ENCODE results near the gene NUDT13.

The NUDT13 gene

DNA sequence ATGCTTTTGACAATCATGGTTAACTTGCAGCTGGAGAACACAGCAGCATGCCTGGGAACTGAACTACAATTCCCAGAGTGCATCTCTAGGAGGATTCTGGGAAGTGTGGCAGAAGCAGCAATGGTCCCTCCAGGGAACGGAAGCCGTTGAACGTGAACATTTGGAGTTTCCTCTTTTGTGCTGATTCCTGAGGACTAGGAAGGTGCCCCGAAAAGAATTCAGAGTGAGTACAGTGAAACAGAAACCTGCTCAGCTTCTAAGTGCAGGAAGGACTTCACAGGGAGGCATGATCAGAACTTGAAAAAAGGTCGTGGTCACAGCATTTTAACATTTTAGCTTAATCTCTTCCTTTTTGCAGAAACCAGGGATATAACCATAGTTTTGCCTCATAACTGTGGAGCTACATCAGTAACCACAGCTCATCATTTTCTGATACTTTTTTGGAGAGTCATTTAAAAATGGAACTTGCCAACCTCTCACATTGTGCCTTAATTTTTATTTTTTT, at the start of gene NUDT13:
TSS of gene NUDT13 (plus strand) at position 111 of the 505 bp plus-strand sequence. CDS start 3,911 bp downstream, outside the sequence.
- peak; percentile 56 for DNase-seq

DNA sequence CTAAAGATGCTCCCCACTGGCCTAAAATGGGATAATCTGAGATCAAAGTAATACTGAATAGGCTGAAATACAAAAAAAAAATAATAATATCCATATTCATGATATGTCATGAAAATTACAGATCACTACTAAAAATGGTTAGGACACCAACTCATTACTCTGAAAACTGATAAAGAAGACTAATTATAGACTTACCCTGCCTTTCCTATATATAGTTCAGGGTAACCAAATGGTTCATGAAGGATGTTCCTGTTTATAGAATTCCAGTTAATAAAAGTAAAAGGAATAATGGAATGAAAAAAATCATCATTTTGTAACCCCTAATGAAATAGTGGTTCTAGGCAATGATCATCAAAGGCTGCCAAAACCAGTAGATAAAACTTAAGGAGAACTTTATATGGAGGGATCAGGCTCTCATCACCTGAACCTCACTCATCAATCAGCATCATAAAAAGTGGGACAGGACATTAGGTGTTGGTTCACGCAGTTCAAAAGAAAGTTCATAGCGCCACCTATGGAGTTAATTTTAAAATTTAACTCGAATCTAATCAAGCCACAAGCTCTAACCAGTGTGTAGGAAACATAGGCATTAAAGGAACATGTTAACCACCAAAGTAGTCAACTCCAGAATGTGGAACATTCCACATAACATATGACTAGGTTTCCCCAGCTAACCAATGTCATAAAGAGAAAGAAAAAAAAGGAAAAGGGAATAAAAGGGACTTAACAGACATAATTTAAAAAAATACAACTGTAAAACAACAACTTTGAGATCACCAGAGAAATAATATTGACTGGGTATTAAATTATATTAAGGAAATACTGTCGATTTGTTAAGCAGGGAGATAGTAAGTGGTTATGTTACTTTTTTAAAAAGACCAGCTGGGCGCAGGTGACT, 49.3 kb upstream of the NUDT13 start:
- DNase-seq, result peak; percentile 79

DNA sequence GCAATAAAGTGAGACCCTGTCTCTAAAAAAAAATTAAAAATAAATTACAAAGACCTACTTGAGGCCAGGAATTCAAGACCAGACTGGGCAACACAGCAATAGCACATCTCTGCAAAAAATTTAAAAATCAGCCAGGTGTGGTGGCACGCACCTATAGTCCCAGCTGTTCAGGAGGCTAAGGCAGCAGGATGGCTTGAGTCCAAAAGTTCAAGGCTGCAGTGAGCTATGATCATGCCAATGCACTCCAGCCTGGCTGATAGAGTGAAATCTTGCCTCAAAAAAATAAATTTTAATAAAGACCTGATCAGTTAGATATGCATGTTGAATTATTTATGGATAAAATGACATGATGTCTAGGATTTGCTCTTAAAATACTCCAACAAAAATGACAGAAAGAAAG, 48.5 kb upstream of the NUDT13 start:
- DNase-seq, result no peak

DNA sequence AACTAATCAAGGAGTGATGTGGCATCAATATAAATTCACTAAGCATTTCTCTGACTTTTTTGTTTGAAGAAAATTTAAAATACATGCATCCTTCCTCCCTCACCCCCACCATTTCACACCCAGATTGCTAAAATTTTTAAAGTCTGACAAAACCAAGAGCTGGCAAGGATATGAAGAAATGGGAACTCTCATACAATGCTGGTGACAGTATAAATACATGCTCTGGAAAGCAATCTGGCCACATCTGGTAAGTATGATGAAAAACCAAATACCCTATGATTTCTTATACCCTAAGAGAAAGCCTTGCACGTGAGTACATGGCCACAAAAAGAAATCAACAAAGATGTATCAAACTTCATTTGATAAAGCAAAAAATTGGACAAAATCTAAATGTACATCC, 44.8 kb upstream of the NUDT13 start:
- DNase-seq, result no peak

- DNase-seq, result no peak
Observed at GRCh38 chr10:73073627-73074026, 36.6 kb upstream of the NUDT13 start.

DNA sequence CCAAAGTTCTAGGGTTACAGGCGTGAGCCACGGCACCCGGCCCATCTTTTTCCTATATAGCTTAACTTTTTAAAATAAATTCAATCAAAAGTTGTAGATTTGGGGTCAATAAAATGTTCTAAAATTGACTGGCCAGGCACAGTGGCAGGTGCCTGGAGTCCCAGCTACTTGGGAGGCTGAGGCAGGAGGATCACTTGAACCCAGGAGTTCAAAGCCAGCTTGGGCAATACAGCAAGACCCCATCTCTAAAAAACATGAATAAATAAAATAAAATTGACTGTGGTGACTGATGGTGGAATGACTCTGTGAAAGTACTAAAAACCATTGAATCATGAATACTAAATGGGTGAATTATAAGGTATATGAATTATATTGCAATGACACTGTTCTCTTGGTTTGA, 34.4 kb upstream of the NUDT13 start:
- DNase-seq, result no peak

DNA sequence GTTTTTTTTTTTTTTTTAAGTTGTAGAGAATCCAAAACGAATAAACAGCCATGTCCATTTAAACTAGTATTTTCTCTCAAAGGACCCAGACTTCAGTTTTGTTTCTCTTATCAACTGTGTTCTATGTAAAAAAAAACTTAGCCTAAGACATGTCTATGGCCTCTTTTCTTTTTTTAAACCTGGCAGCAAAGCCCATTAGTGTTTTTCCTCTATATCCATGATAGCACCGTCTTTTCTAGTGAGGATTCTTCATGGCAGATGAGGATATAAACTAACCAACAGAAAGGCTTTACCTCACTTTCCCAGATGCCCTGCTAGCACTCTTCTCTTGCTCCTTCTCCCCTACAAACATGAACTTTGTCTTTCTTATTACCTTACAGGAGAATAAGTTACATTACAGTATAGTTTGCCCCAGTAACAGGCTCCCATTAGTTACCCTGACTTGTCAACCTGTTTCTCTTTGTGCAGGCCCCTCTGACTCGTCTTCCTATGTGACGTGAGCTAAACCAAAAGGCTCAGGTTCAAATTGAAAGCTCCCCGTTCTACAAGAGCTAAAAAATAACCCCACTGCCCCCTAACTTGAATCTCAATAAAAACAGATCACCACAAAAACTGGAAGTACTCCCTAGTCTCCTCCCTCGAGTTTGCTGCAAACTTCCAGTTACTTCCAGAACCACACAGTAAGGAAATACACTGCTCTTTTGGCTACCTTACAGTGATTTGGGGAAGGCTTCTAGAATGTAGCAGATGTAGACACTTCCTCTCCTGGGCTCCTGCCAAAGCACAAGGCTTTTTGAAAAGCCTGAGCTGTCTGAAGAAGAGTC, 33.7 kb upstream of the NUDT13 start:
- DNase-seq, result no peak

- DNase-seq, result no peak
Observed at GRCh38 chr10:73079779-73080541, 30.3 kb upstream of the NUDT13 start.

- no peak for DNase-seq
Observed at GRCh38 chr10:73083221-73083620, 27.0 kb upstream of the NUDT13 start.

DNA sequence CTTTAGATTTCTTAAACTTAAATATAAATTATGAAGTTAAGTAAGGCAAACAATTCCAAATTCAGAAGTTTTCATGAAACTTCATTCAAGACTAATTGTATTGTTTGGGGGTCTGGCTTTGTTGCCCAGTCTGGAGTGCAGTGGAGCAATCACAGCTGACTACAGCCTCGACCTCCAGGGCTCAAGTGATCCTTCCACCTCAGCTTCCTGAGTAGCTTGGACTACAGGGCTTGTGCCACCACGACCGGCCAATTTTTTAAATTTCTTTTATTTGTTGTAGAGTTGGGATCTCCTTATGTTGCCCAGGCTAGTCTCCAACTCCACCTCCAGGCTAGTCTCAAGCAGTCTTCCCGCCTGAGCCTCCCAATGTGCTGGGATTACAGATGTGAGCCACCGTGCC, 26.0 kb upstream of the NUDT13 start:
- DNase-seq, result no peak

GRCh38 chr10:73086816-73087215, 23.4 kb upstream of the NUDT13 start:
- DNase-seq, result no peak

- no peak for DNase-seq
Observed at GRCh38 chr10:73088304-73088703, 22.0 kb upstream of the NUDT13 start.

DNA sequence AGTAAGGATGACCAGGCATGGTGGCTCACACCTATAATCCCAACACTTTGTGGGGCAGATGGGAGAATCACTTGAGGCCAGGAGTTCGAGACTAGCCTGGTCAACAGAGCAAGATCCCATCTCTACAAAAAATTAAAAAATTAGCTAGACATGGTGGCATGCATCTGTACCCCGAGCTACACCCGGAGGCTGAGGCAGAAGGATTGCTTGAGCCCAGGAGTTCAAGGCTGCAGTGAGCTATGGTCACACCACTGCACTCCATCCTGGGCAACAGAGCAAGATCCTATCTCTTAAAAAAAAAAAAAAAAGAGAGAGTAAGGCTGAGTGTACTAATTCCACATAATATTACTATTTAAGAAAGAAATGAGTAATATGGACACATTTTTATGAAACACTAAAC, 17.4 kb upstream of the NUDT13 start:
- no peak for DNase-seq

DNA sequence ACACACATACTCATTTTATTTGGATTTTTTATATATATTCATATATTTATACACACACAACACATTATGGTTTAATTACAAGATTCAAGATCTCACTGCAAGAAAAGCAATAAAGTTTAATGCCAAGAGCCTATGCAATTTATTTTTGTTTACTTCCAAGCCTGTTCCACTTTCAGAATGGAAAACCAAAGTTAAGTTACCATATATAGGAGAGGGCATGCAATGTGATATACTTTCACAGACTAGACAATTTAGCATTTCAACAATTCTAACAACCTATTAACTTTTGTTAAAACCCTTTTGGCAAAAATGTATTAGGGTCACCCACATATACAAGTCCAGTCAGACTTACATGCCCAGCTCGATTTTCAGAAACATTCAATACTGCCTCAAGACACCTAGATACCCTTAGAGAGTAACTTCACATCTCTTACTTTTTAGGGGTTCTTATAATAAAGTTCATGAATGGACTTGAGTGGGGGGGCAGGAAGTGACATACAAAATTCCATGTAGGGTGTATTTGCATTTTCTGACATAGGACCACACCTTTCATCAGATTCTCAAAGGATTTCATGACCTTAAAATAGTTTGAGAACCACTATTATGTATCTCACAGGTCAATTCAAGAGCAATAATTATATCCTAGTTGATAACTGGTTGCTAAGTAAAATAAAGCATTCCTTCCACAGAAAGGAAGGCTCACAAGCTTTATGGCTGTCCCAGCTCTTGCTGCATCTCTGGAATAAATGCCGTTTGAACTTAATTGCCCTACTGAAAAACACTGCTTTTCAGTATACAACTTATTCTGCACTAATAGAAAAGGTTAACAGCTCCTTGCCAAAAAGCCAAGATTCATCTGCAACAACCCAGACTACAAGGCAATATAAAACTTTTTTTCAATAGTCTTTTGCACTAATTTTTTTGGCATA, 16.1 kb upstream of the NUDT13 start:
- DNase-seq, result no peak

- DNase-seq, result no peak
Observed at GRCh38 chr10:73094986-73095480, 15.2 kb upstream of the NUDT13 start.

- peak; percentile 43 for DNase-seq
Observed at GRCh38 chr10:73095481-73096021, 14.7 kb upstream of the NUDT13 start.

DNA sequence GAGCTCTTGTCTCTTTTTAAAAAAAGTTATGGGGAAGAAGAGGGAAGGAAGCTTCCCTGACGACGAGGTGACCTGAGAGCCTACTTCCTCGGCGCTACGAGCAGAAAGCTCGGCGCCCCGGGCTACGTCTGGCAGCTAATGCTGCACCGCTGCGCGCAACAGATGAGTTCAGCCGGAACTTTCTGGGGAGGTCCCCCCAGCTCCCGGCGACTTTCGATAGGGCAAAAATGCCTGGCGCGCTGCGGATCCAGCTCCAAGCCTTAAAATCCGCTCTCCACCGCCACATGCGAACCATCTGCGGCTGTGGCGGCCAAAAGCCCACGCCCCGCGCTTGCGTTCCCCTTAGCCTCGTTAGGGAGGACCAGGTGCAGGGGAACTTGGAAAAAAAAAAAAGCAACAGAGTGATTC, 14.2 kb upstream of the NUDT13 start:
- DNase-seq, result peak; percentile 43

DNA sequence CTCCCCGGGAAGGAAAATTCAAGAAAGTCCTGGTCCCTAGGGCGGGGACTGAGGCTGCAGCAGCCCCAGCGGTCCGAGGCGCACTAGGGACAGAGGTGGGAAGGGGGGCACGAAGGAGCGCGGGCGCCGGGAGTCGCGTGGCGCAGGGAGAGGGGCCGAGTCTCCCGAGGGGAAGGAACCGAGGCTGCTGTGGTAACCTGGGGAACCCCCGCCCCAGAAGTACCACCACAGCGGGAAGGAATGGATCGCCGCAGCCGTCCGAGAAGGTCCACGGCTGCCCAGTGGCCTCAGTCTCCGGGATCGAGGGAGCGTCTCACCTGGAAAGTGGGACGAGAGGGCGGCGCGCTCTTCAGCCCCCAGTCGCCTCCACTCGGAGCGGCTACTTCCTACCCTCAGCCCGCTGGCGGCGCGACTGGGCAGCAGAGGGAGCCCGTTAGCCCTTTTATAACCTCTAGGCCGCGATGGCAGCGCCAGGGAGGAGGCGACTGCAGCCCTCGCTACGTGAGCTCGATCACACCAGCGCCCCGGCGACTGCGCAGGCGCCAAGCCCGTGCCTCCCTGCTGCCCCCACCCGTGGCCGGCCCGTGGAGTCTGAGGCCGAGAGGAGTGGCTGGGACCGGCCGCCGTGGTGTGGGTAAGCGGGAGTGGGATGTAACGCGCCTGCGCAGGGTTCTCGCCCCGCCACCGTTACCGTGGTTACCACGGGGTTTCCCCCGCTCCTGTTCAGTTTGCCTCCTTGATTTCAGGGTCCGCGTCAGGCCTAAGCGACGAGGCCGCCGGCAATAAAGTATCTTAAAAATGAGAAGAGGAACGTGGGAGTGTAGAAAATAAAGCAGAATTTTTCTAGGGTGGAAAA, 13.6 kb upstream of the NUDT13 start, which contains the start of gene P4HA1:
TSS of gene P4HA1 (minus strand) at position 418 of the 856 bp plus-strand sequence. CDS start 21,983 bp downstream, outside the sequence.
- DNase-seq, result peak; percentile 96

DNA sequence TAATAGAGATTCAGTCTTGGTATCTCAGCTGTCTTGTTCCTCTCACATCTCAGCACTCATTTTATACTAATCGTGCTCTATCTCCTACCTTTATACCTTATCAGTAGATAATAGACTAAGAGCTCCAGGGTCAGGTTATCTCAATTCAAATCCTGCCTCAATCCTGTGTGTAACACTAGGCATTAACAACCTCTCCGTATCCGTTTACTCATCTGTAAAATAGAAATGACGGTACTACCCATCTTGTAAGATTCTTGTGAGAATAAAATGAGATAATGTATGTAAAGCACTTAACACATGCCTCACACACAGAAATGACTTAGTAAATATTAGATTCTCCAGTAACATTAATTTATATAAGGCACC, 13.0 kb upstream of the NUDT13 start:
- peak; percentile 82 for DNase-seq

- DNase-seq, result no peak
Observed at GRCh38 chr10:73099141-73099540, 11.1 kb upstream of the NUDT13 start.
